ENCODE results near the gene THSD4. TPM values are rescaled to one million over a fixed set of nuclear protein-coding genes. Genes with fewer than 3 reads are reported as not detected.
"Not testable (repeated sequence)": the region's sequence is repeated elsewhere in the genome, so short reads cannot be mapped to it uniquely, and the experiment has no call there.

The THSD4 gene
- total RNA-seq, 6 experiments from 2014 or later = 5.2 to 21.8 (median 13.7) TPM

DNA sequence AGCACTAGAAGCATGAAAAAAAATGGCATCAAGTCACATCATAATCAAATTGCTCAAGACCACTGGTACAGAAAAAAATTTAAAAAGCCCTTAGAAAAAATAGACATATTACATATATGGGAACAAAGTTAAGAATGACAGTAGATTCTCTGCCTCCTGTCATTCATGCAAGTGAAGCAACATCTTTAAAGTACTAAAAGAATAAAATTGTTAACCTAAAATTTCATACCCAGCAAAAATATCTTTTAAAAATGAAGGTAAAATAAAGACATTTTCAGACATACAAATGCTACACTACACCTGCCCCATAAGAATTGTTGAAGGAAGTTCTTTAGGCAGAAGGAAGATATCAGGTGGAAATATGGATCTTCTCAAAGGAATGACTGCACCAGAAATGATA is 55.9 kb downstream of the THSD4 start:
- intact Hi-C loops (cut with DNase I) = no loop called here
- no peak for ATAC-seq
- Histone ChIP-seq H3K27me3 (no peaks in the 10 kb centered on the region), H3K27ac (no peak overlapping the region), H3K9me3 (no peaks in the 10 kb centered on the region), H3K4me3 (no peak overlapping the region), H3K36me3 (no peaks in the 10 kb centered on the region), H3K4me1 (no peaks in the 10 kb centered on the region)
- DNase-seq = no peak
- TF ChIP-seq, protein P1, sequence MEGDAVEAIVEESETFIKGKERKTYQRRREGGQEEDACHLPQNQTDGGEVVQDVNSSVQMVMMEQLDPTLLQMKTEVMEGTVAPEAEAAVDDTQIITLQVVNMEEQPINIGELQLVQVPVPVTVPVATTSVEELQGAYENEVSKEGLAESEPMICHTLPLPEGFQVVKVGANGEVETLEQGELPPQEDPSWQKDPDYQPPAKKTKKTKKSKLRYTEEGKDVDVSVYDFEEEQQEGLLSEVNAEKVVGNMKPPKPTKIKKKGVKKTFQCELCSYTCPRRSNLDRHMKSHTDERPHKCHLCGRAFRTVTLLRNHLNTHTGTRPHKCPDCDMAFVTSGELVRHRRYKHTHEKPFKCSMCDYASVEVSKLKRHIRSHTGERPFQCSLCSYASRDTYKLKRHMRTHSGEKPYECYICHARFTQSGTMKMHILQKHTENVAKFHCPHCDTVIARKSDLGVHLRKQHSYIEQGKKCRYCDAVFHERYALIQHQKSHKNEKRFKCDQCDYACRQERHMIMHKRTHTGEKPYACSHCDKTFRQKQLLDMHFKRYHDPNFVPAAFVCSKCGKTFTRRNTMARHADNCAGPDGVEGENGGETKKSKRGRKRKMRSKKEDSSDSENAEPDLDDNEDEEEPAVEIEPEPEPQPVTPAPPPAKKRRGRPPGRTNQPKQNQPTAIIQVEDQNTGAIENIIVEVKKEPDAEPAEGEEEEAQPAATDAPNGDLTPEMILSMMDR (IDR thresholded peaks at IDR 0.05) = no peak
- no peak for TF ChIP-seq POLR2A (IDR thresholded peaks at IDR 0.05)

DNA sequence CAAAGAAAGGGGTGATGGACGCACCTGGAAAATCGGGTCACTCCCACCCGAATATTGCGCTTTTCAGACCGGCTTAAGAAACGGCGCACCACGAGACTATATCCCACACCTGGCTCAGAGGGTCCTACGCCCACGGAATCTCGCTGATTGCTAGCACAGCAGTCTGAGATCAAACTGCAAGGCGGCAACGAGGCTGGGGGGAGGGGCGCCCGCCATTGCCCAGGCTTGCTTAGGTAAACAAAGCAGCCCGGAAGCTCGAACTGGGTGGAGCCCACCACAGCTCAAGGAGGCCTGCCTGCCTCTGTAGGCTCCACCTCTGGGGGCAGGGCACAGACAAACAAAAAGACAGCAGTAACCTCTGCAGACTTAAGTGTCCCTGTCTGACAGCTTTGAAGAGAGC is 59.1 kb downstream of the THSD4 start:
- DNase-seq; H3K27me3 ChIP-seq; H3K4me1 ChIP-seq; H3K36me3 ChIP-seq; ATAC-seq; H3K9me3 ChIP-seq; H3K4me3 ChIP-seq; intact Hi-C loops (cut with DNase I); H3K27ac ChIP-seq: not testable (repeated sequence)
- no CpG with 5 or more reads among the region's 17 CpGs for WGBS (ENCODE audit: insufficient coverage, low coverage, low lambda C conversion rate, missing lambda C conversion rate)

GRCh38 chr15:71180986-71181853 is 65.9 kb downstream of the THSD4 start:
- H3K4me3 ChIP-seq = no peak overlapping the region
- ATAC-seq (no peak), DNase-seq (no peak)
- intact Hi-C loops (cut with DNase I) = no loop called here
- WGBS (ENCODE audit: insufficient coverage, low coverage, low lambda C conversion rate, missing lambda C conversion rate) = 74% methylated on average over 3 of the region's 3 CpGs
- no peak for TF ChIP-seq POLR2A (IDR thresholded peaks at IDR 0.05)
- TF ChIP-seq, protein P1 (IDR thresholded peaks at IDR 0.05) = no peak
- no peaks in the 10 kb centered on the region for H3K36me3 ChIP-seq
- no peak overlapping the region for H3K27ac ChIP-seq
- H3K4me1 ChIP-seq = no peaks in the 10 kb centered on the region
- no peaks in the 10 kb centered on the region for H3K9me3 ChIP-seq
- H3K27me3 ChIP-seq = no peaks in the 10 kb centered on the region

GRCh38 chr15:71182522-71182921 is 67.3 kb downstream of the THSD4 start:
- H3K27ac ChIP-seq = no peak overlapping the region
- H3K4me3 ChIP-seq = no peak overlapping the region
- H3K9me3 ChIP-seq = no peaks in the 10 kb centered on the region
- intact Hi-C loops (cut with DNase I) = no loop called here
- TF ChIP-seq, protein P1 (IDR thresholded peaks at IDR 0.05) = no peak
- no peak for TF ChIP-seq POLR2A (IDR thresholded peaks at IDR 0.05)
- no peaks in the 10 kb centered on the region for H3K4me1 ChIP-seq
- no peaks in the 10 kb centered on the region for H3K36me3 ChIP-seq
- no peak for ATAC-seq
- H3K27me3 ChIP-seq = no peaks in the 10 kb centered on the region
- DNase-seq = no peak

DNA sequence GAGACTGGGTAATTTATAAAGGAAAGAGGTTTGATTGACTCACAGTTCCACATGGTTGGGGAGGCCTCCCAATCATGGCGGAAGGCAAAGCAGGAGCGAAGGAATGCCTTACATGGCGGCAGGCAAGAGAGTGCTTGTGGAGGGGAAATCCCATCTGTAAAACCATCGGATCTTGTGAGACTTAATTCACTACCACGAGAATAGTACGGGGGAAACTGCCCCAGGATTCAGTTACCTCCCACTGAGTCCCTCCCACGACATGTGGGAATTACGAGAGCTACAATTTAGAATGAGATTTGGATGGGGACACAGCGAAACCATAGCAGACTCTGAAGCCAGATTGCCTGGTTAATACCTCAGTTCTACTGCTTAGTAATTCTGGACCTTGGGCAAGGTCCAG is 67.8 kb downstream of the THSD4 start:
- Histone ChIP-seq H3K4me1 (no peaks in the 10 kb centered on the region), H3K27me3 (no peaks in the 10 kb centered on the region), H3K4me3 (no peak overlapping the region), H3K36me3 (no peaks in the 10 kb centered on the region), H3K9me3 (no peaks in the 10 kb centered on the region), H3K27ac (no peak overlapping the region)
- no peak for TF ChIP-seq POLR2A (IDR thresholded peaks at IDR 0.05)
- TF ChIP-seq, protein P1 (IDR thresholded peaks at IDR 0.05) = no peak
- 87% methylated on average over 8 of the region's 9 CpGs for WGBS (ENCODE audit: insufficient coverage, low coverage, low lambda C conversion rate, missing lambda C conversion rate)
- ATAC-seq = no peak
- DNase-seq = no peak
- intact Hi-C loops (cut with DNase I) = no loop called here
